ENCODE results near the gene NANS. TPM values are rescaled to one million over a fixed set of nuclear protein-coding genes. Genes with fewer than 3 reads are reported as not detected.
"Not testable (repeated sequence)": the region's sequence is repeated elsewhere in the genome, so short reads cannot be mapped to it uniquely, and the experiment has no call there.

The NANS gene
- total and polyA plus RNA-seq, 8 donors = 22.8 to 36.5 (median 30.5) TPM

DNA sequence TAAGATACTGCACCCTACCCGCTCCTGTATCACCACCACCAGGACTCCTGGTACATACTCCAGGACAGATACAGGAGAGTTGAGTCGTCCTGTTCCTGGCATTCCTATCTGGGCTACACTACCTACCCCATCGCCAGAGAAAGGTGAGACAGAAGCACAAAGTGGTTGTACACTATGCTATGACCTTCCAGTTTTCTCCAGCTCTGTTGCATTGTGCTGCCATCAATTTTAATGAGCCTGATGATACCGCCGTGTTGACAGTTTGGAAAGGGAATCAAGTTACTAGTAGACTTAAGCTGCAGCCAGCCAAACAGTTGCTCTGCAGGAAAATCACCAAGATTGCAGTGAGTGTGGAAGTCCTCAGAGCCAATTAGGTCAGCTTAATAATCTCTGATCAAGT, 38.2 kb upstream of the NANS start:
- no peak overlapping the region for H3K27ac ChIP-seq
- TF ChIP-seq, protein P1, sequence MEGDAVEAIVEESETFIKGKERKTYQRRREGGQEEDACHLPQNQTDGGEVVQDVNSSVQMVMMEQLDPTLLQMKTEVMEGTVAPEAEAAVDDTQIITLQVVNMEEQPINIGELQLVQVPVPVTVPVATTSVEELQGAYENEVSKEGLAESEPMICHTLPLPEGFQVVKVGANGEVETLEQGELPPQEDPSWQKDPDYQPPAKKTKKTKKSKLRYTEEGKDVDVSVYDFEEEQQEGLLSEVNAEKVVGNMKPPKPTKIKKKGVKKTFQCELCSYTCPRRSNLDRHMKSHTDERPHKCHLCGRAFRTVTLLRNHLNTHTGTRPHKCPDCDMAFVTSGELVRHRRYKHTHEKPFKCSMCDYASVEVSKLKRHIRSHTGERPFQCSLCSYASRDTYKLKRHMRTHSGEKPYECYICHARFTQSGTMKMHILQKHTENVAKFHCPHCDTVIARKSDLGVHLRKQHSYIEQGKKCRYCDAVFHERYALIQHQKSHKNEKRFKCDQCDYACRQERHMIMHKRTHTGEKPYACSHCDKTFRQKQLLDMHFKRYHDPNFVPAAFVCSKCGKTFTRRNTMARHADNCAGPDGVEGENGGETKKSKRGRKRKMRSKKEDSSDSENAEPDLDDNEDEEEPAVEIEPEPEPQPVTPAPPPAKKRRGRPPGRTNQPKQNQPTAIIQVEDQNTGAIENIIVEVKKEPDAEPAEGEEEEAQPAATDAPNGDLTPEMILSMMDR (IDR thresholded peaks at IDR 0.05) = no peak
- no peak overlapping the region for H3K4me3 ChIP-seq
- no peaks in the 10 kb centered on the region for H3K4me1 ChIP-seq
- intact Hi-C loops (cut with DNase I) = no loop called here
- FAIRE-seq (no peak), ATAC-seq (no peak), DNase-seq (no peak)
- no peaks in the 10 kb centered on the region for H3K27me3 ChIP-seq
- H3K9me3 ChIP-seq = no peaks in the 10 kb centered on the region
- peaks cover 4 to 33% (median 19%) of the 10 kb centered on the region in 3 donors for H3K36me3 ChIP-seq
- WGBS, 2 donors = 84 to 86% methylated on average over 5 of the region's 5 CpGs

DNA sequence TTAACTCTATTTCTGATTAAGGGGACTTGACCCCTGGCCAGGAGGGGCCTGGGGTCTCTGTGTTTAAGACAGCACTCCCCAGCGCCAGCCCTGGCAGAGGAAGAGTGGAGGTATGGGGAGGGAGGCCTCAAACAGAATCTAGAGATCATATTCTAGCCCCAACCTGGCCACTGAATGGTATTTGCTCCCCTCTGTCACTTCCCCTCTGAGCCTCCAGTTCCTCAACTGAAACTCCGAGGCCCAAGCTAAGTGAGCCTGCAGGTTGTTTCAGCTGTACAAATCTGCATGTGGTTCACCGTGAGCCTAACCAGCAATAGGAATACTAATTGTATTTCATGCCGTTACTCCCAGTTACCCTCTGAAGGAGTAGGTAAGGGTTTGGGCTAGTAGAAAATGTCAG, 37.4 kb upstream of the NANS start:
- H3K4me1 ChIP-seq = no peaks in the 10 kb centered on the region
- ATAC-seq = no peak
- no peak for FAIRE-seq
- peaks cover 4 to 28% (median 13%) of the 10 kb centered on the region in 3 donors for H3K36me3 ChIP-seq
- TF ChIP-seq, protein P1 (IDR thresholded peaks at IDR 0.05) = no peak
- no peak overlapping the region for H3K27ac ChIP-seq
- H3K4me3 ChIP-seq = no peak overlapping the region
- intact Hi-C loops (cut with DNase I) = no loop called here
- WGBS, 2 donors = 87 to 95% methylated on average over 4 of the region's 4 CpGs
- H3K9me3 ChIP-seq = no peaks in the 10 kb centered on the region
- H3K27me3 ChIP-seq = no peaks in the 10 kb centered on the region
- DNase-seq = no peak

DNA sequence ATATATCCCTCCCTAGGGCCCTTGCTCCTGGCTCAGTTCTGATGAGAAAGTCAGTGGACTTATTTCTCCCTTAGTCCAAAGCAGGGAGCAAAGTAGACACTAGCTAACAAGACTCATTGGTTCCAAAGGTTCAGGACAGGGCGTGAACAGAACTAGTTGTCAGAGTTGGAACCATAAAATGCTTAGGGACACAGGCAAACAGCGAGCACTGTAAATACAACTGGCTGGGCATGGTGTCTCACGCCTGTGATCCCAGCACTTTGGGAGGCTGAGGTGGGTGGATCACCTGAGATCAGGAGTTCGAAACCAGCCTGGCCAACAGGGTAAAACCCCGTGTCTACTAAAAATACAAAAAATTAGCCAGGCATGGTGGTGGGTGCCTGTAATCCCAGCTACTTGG, 36.7 kb upstream of the NANS start:
- ATAC-seq; FAIRE-seq; H3K27ac ChIP-seq; DNase-seq; H3K4me3 ChIP-seq; H3K9me3 ChIP-seq; intact Hi-C loops (cut with DNase I); H3K27me3 ChIP-seq; H3K4me1 ChIP-seq: not testable (repeated sequence)
- H3K36me3 ChIP-seq = peaks cover 4 to 23% (median 5%) of the 10 kb centered on the region in 3 donors
- 90 to 96% methylated on average over 5 of the region's 5 CpGs for WGBS, 2 donors

DNA sequence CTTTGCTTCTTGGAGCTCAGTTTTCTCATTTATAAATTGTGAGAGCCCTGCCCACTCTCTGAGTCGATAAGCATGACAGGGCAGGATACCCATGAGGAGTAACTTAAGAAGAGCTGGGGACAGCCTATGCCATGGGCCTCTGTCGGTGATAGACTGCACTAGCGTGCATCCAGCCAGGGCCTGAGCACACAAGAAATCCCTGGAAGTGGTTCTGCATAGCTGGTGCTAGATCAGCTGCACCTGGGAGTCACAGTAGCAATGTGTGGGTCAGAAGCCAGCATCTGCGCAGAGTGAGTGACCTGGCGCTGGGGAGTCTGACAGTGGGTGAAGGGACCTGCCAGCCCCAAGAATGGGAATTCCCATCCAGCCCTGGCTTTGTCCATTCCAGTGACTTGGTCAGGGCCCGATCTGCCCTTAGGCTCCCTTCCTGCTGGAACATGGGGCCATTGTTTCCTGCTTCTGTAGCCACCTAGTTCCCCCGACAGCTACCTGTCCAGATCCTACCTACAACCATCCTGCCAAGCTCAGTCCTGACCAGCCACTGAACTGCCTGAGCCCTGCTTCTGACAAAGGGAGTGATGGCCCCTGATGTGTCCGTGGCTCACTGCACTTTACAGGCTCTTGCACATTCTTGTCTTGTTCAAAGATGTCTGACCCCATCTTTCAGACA, 35.9 kb upstream of the NANS start:
- H3K4me1 ChIP-seq = no peaks in the 10 kb centered on the region
- H3K9me3 ChIP-seq = no peaks in the 10 kb centered on the region
- FAIRE-seq = no peak
- no peak for DNase-seq
- H3K27ac ChIP-seq = no peak overlapping the region
- peak in 1 of 4 donors; percentile 10 for ATAC-seq
- H3K4me3 ChIP-seq = no peak overlapping the region
- no peaks in the 10 kb centered on the region for H3K27me3 ChIP-seq
- peaks cover 0 to 16% (median 4%) of the 10 kb centered on the region in 3 donors for H3K36me3 ChIP-seq
- intact Hi-C loops (cut with DNase I) = no loop called here
- 95 to 97% methylated on average over 8 of the region's 8 CpGs for WGBS, 2 donors
- TF ChIP-seq, protein P1 (IDR thresholded peaks at IDR 0.05) = no peak

DNA sequence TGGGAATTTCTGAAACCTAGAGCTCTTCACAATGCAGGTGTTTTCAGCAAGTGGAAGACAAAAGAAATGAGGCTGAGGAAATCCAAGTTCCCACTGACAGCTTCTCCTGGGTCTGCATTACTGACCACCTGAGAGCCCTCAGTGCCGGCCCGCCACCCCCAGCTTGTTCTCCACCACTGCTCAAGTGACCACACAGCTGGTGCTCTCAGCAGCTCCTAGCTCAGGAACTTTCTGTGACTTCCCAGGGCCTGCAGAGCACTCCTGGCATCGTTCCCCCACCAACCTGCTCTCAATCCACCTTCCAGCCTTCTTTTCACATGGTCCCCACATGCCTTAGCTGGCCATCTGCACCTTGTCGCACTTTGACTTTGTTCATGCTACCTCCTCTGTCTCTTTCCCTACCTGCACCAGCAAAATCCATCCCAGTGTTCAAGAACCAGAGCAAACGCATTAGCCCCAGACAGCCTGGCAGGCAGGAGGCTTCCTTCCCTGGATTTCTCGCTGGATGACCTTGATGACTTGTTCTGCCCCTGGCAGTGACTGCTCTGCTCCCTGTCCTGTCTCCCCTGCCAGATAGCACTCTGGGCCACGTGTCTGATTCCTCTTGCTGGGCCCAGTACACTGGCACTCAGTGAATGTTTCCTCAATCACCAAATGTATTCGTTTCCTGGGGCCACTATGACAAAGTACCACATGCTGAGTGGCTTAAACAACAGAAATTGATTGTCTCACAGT, 35.1 kb upstream of the NANS start:
- TF ChIP-seq, protein P1 (IDR thresholded peaks at IDR 0.05) = no peak
- H3K4me3 ChIP-seq = no peak overlapping the region
- intact Hi-C loops (cut with DNase I) = no loop called here
- peaks cover 0 to 12% (median 4%) of the 10 kb centered on the region in 3 donors for H3K36me3 ChIP-seq
- ATAC-seq (peak; percentile 45 to 75 (median 64)), FAIRE-seq (no peak), DNase-seq (peak in 1 of 6 donors; percentile 26)
- no peaks in the 10 kb centered on the region for H3K27me3 ChIP-seq
- WGBS, 2 donors = 50 to 55% methylated on average over 8 of the region's 8 CpGs
- H3K4me1 ChIP-seq = no peaks in the 10 kb centered on the region
- H3K27ac ChIP-seq = no peak overlapping the region
- H3K9me3 ChIP-seq = no peaks in the 10 kb centered on the region
